Adrenal gland (tissue), 19 donors: ENCODE measurements around the gene RTF1. TPM values are rescaled to one million over a fixed set of nuclear protein-coding genes. Genes with fewer than 3 reads are reported as not detected.
"Not testable (repeated sequence)": the region's sequence is repeated elsewhere in the genome, so short reads cannot be mapped to it uniquely, and the experiment has no call there.

ENCODE experiments used
- DNase-seq, 7 donors: peaks; one replicate each; pipeline ENCODE4 v3.0.0-alpha.2; 2019 to 2020
- H3K27ac ChIP-seq, 5 donors: fragments of 200-600 bp; sonication (generic) in 4 of 5; 1 replicate in 3 of 5; 2 replicates in 2 of 5; pipeline versions ENCODE4 v1.5.1 to v1.8.0; 2016 to 2020; ENCODE audit warnings: mild to moderate bottlenecking in 1 of 5
- H3K27me3 ChIP-seq: fragments of 200-600 bp; 2 replicates; pipeline ENCODE4 v1.8.0; 2021
- H3K36me3 ChIP-seq, 2 donors: fragments of 200-600 bp; replicated peaks in 1 of 2; 1 replicate in 1 of 2; 2 replicates in 1 of 2; pipeline versions ENCODE4 v1.5.1 to v1.8.0; 2018 to 2022
- H3K4me1 ChIP-seq, 2 donors: fragments of 200-600 bp; replicated peaks in 1 of 2; 1 replicate in 1 of 2; 2 replicates in 1 of 2; pipeline versions ENCODE4 v1.5.1 to v1.8.0; 2018 to 2021
- H3K4me3 ChIP-seq, 4 donors: fragments of 200-600 bp; sonication (generic) in 3 of 4; one replicate each; pipeline ENCODE4 v1.5.1; 2016 to 2018
- H3K9me3 ChIP-seq, 3 donors: fragments of 200-600 bp; sonication (generic) in 1 of 3; replicated peaks in 1 of 3; 1 replicate in 2 of 3; 2 replicates in 1 of 3; pipeline versions ENCODE4 v1.5.1 to v1.8.0; 2016 to 2021
- CTCF ChIP-seq, 6 experiments: fragments of 450-650 bp in 4 of 6; fragments of 200-600 bp in 2 of 6; sonication (generic) in 1 of 6; IDR thresholded peaks; 1 replicate in 5 of 6; 2 replicates in 1 of 6; pipeline versions ENCODE4 v1.5.1 to v1.8.0; 2016 to 2021; ENCODE audit warnings: antibody characterized with exemption in 6 of 6, mild to moderate bottlenecking in 2 of 6, moderate library complexity in 1 of 6
- POLR2A ChIP-seq, 2 donors: fragments of 450-650 bp; IDR thresholded peaks; one replicate each; pipeline ENCODE4 v1.6.1; 2017; ENCODE audit warnings: antibody characterized with exemption in 2 of 2, mild to moderate bottlenecking in 2 of 2, moderate library complexity in 1 of 2
- WGBS, 4 donors: extraction: QIAGEN DNeasy Blood & Tissue Kit in 2 of 4; methylation state at CpG; one replicate each; pipeline versions ENCODE4 v1.1.5 to v1.1.7; 2013 to 2017; 5-methylcytosine and 5-hydroxymethylcytosine counted together
- intact Hi-C, 2 donors: fragments of 100-400 bp; cut with DNase I; formaldehyde crosslinking; loops; one replicate each; pipeline versions ENCODE4 v1.14.1 to v1.15.0; 2022 to 2023
- long read RNA-seq, 10 donors: library from polyadenylated mRNA in 3 of 10; unstranded in 2 of 10; stranded (forward) in 1 of 10; transcript quantifications; one replicate each; pipeline ENCODE4 v2.0.0 and lab custom pipeline, GENCODE V29; 2021 to 2026
- polyA plus RNA-seq, 3 donors: library from polyadenylated mRNA; stranded (reverse); fragments of 200-250 nt in 2 of 3; fragments of 350-450 nt in 1 of 3; fragmentation: Illumina TruSeq in 1 of 3; extraction: RNeasy Lipid Tissue Mini Kit (QIAGEN cat#74804) in 1 of 3; gene quantifications; one replicate each; pipeline ENCODE4 v1.2.3, GENCODE V29; 2013 to 2014
- total RNA-seq, 9 donors: library from RNA; depleted of rRNA in 4 of 9; stranded (reverse); fragments of >200 nt in 4 of 9; fragments of 120-200 nt in 1 of 9; fragmentation: NEBNext Ultra II Directional in 1 of 9; extraction: Animal tissue kit (Norgen Biotek cat#: 25700) in 1 of 9; gene quantifications; one replicate each; pipeline versions ENCODE4 v1.1.0 to v1.2.4, GENCODE V29; 2013 to 2023
- donor health status: healthy with polysubstance abuse.
- donor health status: Bipolar disorder and iron deficiency.
- donor health status: DM: yes; HTN: yes; CAD: no.
- donor health status: DM: no; HTN: no; CAD: no.
- donor health status: DM: no; HTN: no; CAD: no.
- donor health status: DM: yes; HTN: yes; CAD: no.

The RTF1 gene
- 10 to 100 TPM; 24.0 to 53.7 (median 36.0) TPM for total RNA-seq
- 10 to 100 TPM; 40.1 to 49.5 (median 40.2) TPM for polyA plus RNA-seq
- long read RNA-seq, donor 1, full-length matches to known transcripts, result 5 of 5 reads
- long read RNA-seq, donor 1, partial matches to known transcripts, result 0 of 5 reads
- long read RNA-seq, donor 1, other reads (novel, unspliced or antisense), result 0 of 5 reads
- long read RNA-seq, donor 2, partial matches to known transcripts, result 5 of 5 reads
- long read RNA-seq, donor 2, other reads (novel, unspliced or antisense), result 0 of 5 reads
- long read RNA-seq, donor 3, full-length matches to known transcripts, result 2 of 2 reads
- long read RNA-seq, donor 3, partial matches to known transcripts, result 0 of 2 reads
- long read RNA-seq, donor 3, other reads (novel, unspliced or antisense), result 0 of 2 reads
- long read RNA-seq, donor 4, partial matches to known transcripts, result 42 of 50 reads
- long read RNA-seq, donor 4, other reads (novel, unspliced or antisense), result 8 of 50 reads
- long read RNA-seq, donor 5, full-length matches to known transcripts, result 52 of 105 reads
- long read RNA-seq, donor 5, partial matches to known transcripts, result 45 of 105 reads
- long read RNA-seq, donor 5, other reads (novel, unspliced or antisense), result 8 of 105 reads
- long read RNA-seq, donor 6, partial matches to known transcripts, result 31 of 31 reads
- long read RNA-seq, donor 6, other reads (novel, unspliced or antisense), result 0 of 31 reads
- long read RNA-seq, donor 7, full-length matches to known transcripts, result 1 of 1 reads
- long read RNA-seq, donor 7, partial matches to known transcripts, result 0 of 1 reads
- long read RNA-seq, donor 7, other reads (novel, unspliced or antisense), result 0 of 1 reads
- long read RNA-seq, donor 8, full-length matches to known transcripts, result 10 of 20 reads
- long read RNA-seq, donor 8, partial matches to known transcripts, result 5 of 20 reads
- long read RNA-seq, donor 8, other reads (novel, unspliced or antisense), result 5 of 20 reads
- long read RNA-seq, donor 9, partial matches to known transcripts, result 68 of 68 reads
- long read RNA-seq, donor 9, other reads (novel, unspliced or antisense), result 0 of 68 reads
- long read RNA-seq, donor 10, full-length matches to known transcripts, result 3 of 9 reads
- long read RNA-seq, donor 10, partial matches to known transcripts, result 6 of 9 reads
- long read RNA-seq, donor 10, other reads (novel, unspliced or antisense), result 0 of 9 reads

GRCh38 chr15:41416742-41417417 is at the start of gene RTF1:
RTF1 (plus strand) TSS chr15:41417095; CDS start chr15:41417116, 21 bp downstream.
- TF ChIP-seq CTCF (IDR thresholded peaks at IDR 0.05) (no peak), POLR2A (IDR thresholded peaks at IDR 0.05) (peak; percentile 80 to 85)
- H3K27ac ChIP-seq, result peak within 1 kb of the TSS; percentile 73 to 90 (median 89)
- H3K4me1 ChIP-seq, result peaks cover 13 to 33% of the 10 kb centered on the region in 2 donors
- no peaks in the 10 kb centered on the region for H3K36me3 ChIP-seq
- intact Hi-C loops, result no loop called here
- 0 to 1% (median 1%) methylated on average over 10 to 73 of the region's 74 CpGs for WGBS, 4 donors
- DNase-seq, result peak; percentile 91 to 98 (median 95)
- peak within 1 kb of the TSS; percentile 26 to 91 (median 84) for H3K4me3 ChIP-seq
- H3K9me3 ChIP-seq, result no peaks in the 10 kb centered on the region
- H3K27me3 ChIP-seq, result no peaks in the 10 kb centered on the region

GRCh38 chr15:41367418-41367817 is 49.5 kb upstream of the RTF1 start:
- Histone ChIP-seq H3K4me3 (no peak overlapping the region), H3K27ac (no peak overlapping the region), H3K9me3 (no peaks in the 10 kb centered on the region), H3K4me1 (no peaks in the 10 kb centered on the region), H3K27me3 (no peaks in the 10 kb centered on the region), H3K36me3 (no peaks in the 10 kb centered on the region)
- whole genome bisulfite sequencing, 4 donors, result 92 to 97% (median 94%) methylated on average over 2 to 3 of the region's 3 CpGs
- intact Hi-C loops, result no loop called here
- no peak for DNase-seq
- TF ChIP-seq POLR2A (IDR thresholded peaks at IDR 0.05), result no peak
- no peak for TF ChIP-seq CTCF (IDR thresholded peaks at IDR 0.05)

GRCh38 chr15:41377978-41378377 is 38.9 kb upstream of the RTF1 start:
- intact Hi-C loops, result no loop called here
- WGBS, 4 donors, result 93 to 100% (median 96%) methylated on average over 4 of the region's 4 CpGs
- no peak overlapping the region for H3K4me3 ChIP-seq
- H3K9me3 ChIP-seq, result no peaks in the 10 kb centered on the region
- peak in 1 of 7 donors; percentile 12 for DNase-seq
- H3K36me3 ChIP-seq, result peaks cover 0 to 7% of the 10 kb centered on the region in 2 donors
- no peaks in the 10 kb centered on the region for H3K27me3 ChIP-seq
- H3K4me1 ChIP-seq, result no peaks in the 10 kb centered on the region
- TF ChIP-seq CTCF (IDR thresholded peaks at IDR 0.05) (no peak), POLR2A (IDR thresholded peaks at IDR 0.05) (no peak)
- H3K27ac ChIP-seq, result no peak overlapping the region

- DNase-seq, result peak in 2 of 7 donors; percentile 19 to 27
- WGBS, 4 donors, result 64 to 85% (median 70%) methylated on average over 9 of the region's 9 CpGs
Observed at GRCh38 chr15:41383974-41384749, 32.7 kb upstream of the RTF1 start.

More at GRCh38 chr15:41383974-41384749, 32.7 kb upstream of the RTF1 start:
- H3K9me3 ChIP-seq, H3K27me3 ChIP-seq, H3K4me3 ChIP-seq, H3K27ac ChIP-seq, intact Hi-C loops, H3K4me1 ChIP-seq: not testable (repeated sequence)
- H3K36me3 ChIP-seq, result peaks cover 0 to 29% of the 10 kb centered on the region in 2 donors
